ENCODE data around the gene HOXA5.

Gene HOXA5

DNA sequence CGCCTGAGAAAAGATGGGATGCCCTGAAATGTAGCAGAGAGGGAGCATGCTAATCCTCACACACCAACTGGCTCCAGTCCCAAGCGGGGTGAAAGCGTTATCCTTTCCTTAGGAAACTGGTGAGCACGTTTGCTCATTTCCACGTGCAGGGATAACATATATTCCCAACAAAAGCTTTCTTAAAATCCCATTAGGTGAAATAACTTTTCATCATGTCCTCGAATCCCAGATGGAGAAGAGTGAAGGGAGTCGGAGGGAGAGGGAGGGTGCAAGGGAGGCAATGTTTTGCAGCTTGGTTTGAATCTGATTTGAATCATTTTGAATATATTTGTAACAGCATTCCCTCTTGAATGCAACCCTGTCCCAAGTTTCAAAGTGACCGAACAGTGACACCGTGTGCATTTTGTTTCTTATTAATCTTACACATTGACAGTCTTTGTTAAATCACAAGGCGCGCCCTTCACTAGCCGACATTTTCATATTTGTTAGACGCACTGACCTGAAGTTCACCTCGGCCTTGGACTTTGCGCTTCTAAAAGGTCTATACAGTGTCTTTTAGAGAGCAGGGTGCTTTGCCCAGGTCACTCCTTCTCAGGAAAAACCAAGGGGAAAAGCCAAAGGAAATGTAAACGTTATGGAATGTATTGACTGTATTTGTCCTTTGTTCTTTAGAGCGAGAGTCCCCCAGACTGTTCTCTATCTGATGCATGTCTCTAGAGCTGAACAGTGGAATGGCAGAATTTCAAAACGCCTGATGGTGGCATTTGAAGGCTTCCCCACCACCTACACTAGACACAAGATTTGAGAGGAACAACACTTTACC, 9.9 kb downstream of the HOXA5 start:
- DNase-seq (ENCODE audit: low read depth) = no peak

DNA sequence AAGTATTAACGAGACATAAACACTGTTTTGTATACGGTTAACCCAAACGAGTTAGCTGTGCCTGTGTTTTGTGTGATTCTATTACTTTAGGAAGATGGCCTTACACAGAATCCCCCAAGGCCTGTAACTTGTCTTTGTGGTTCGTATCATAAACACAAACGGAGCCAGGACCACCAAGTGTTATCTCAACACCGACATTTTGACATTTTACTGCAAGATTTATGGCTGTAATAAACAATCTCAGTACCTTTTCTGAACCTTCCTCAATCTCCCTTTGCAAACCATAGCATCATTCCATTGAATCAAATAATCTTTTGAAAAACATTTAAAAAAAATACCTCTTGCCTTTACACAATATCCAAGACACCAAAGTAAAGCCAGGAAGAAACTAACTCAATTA, 10.5 kb downstream of the HOXA5 start:
- DNase-seq (ENCODE audit: low read depth) = no peak

DNA sequence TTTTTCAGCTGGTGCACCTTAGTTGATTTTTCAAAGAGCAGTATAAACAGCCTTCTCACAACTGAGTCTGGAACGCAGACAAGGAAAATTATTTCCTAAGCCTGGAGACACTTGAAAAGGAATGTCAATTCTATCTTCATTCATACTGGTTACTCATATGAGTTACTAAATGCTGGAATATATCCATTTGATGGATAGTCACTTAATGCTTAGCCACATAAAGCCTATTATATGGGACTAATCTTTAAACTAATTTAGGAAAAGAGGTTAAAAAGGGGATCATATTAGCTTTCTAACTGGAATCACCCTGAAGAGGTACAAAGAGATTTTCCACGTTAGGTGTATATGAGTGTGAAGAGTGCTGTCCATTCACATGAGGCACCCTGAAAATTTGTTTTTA, 11.3 kb downstream of the HOXA5 start:
- no peak for DNase-seq (ENCODE audit: low read depth)

GRCh38 chr7:27131390-27131819, 12.1 kb downstream of the HOXA5 start:
- DNase-seq (ENCODE audit: low read depth) = no peak

GRCh38 chr7:27130540-27131389, 12.7 kb downstream of the HOXA5 start, which contains the start of gene HOXA4:
HOXA4 (minus strand) TSS chr7:27130757; CDS start chr7:27130733, 24 bp downstream.
- DNase-seq (ENCODE audit: low read depth) = peak; percentile 48

DNA sequence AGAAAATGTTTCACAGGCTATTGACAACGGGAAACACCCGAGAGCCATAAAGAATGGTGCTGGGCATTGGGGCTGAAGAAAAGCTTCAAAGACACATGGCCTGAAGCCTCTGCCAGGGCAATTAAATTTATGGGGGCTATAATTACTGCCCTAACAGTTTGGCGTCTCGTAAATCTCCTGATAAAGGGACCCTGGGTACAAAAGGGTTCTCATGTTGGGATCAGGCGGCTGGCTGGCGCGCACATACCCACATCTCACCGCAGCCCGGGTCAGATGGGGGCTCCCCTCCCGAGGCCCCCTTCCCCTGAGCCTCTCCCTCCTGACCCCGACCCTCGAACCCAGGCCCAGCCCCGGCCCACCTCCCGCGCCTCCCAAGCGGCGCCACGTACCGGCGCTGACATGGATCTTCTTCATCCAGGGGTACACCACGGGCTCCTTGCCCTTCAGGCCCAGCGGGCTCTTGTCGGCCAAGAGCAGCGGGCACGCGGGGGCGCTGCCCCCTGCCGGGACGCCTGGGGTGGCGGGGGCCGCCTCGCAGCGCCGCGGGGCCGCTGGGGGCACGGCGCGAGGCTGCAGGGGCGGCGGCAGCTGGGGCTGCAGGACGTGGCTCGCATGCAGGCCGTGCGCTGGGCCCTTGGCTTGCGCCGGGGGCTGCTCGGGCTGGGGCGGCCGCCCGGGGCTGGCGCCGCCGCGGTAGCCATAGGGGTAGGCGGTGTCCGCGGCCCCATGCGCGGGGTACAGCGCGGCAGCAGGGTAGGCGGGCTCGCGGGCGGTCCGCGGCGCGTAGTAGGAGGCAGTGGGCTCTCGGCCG, 13.5 kb downstream of the HOXA5 start:
- no peak for DNase-seq (ENCODE audit: low read depth)

DNA sequence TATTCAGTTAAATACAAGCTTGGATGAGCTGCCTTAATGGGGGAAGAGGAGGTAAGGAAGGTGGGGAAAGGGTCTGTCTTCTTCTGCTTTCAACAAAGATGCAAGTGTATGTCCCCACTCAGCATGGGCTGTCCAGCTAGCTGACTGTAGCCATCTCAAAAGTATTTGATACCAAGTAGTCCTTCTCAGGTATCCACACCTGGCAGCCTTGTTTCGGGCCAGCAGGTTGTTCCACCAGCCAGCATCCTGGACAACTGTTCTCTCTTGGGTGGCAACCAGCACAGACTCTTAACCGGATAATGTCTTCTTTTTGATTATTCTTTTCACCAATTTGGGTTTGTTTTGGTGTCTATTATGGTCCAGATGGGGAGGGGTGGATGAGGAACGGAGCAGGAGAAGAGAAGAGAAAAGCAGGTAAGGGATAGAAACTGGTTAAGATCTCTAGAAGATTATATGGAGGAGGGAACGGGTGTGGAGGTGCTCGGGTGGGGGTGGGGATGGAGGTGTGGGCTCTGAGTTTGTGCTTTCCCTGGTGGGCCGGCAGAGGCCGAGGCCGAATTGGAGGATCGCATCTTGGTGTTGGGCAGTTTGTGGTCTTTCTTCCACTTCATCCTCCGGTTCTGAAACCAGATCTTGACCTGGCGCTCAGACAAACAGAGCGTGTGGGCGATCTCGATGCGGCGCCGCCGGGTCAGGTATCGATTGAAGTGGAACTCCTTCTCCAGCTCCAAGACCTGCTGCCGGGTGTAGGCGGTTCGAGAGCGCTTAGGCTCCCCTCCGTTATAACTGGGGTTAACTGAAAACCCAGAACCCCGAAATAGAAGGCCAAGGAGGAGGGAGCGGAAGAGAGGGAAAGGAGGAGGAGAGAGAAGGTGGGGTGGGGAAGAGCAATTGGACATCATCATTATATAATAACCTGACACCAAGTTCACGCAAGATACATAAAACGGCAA, 14.4 kb downstream of the HOXA5 start:
- DNase-seq (ENCODE audit: low read depth) = no peak

- DNase-seq (ENCODE audit: low read depth) = no peak
These were observed 15.4 kb downstream of the HOXA5 start for GRCh38 chr7:27128034-27128433.

GRCh38 chr7:27126596-27127327, 16.7 kb downstream of the HOXA5 start:
- no peak for DNase-seq (ENCODE audit: low read depth)

GRCh38 chr7:27125986-27126394, 17.5 kb downstream of the HOXA5 start:
- DNase-seq (ENCODE audit: low read depth) = no peak

GRCh38 chr7:27124902-27125689, 18.4 kb downstream of the HOXA5 start:
- DNase-seq (ENCODE audit: low read depth) = no peak

- DNase-seq (ENCODE audit: low read depth) = no peak
These were observed 19.2 kb downstream of the HOXA5 start for GRCh38 chr7:27124096-27124901.

DNA sequence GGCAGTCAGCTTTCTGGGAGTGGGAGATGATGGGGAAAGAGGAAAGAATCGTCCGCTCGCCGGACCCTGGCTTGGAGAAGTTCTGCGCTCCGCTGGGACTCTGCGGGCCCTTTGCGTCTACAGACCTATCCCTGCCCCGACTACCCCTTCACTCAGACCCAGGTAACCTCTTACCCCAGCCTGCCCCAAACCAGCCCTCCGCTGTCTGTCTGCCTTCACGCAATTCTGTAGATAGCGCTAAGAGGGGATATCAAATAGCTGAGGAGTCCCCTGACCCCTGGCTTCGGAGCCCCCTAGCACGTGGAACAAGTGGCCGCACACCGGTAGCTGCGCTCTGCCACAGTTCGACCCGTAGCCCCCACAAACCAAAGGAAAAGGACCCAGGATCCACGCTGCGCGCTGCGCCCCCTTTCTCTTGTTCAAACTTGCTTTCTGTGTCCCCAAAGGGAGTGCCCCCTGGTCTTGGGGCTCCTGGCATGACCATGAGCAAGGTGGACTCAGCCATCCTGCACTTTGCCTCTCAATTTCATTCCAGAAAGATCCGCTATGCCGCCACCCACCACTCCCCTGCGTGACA, 19.9 kb downstream of the HOXA5 start:
- DNase-seq (ENCODE audit: low read depth) = no peak

DNA sequence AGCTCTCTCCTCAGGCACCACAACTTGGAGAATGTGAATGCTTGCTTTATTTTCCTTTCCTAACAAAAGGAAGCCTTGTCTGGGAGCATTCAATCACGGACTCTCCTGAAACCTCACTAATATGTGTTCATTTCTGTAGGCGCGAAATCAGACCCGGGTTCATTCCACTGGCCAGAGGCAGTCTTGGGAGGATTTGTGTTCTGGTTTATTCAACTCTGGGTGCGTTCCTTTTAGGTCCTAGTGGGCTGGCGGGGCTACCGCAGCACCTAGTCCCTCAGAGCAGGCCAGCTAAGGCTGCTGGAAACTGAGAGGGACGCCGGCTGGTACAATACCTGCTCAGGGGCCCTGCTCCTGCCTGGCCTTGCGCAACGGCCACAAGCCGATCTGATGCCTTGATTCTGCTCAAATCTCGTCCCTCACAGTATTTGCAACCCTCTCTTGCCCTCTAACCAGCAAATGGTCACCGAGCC, 20.4 kb downstream of the HOXA5 start:
- DNase-seq (ENCODE audit: low read depth) = no peak

DNA sequence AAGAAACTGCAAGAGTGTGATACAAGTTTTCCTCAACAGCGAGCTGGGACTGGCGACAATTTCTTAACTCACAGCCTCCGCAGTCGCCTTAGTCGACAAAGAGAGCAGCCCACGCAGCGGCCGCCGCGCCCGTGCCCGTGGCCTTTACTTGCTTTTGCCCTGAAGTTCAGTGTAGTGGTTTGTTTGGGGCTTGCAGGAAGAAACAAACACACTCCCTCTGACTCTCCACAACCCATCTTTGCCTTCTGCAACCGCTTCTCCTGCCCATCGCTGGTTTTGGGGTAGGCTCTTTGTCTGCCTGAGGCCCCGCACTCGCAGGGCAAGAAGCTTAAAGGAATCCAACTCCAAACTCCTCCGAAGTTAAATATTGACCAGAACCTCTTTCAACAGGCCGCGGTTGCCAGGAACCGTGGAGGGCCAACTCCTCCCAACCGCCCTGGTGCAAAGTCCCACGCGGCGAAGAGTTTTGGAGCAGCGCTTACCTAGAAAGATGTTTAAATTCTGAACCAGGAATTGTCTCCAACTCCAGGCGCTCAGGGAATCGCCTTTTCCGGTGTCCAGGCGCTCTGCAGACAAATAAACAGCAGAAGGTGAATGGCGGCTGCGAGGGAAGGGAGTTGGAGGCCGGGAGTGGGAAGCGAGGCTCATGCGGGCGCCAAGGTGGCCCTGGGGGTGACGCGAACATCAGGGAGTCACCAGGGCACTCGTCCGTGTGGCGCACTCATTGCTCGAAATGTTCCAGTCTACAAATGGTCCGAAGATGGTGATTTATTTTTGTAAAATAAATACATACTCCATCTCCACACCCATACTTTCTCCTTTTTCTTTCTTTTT, 21.2 kb downstream of the HOXA5 start:
- no peak for DNase-seq (ENCODE audit: low read depth)

DNA sequence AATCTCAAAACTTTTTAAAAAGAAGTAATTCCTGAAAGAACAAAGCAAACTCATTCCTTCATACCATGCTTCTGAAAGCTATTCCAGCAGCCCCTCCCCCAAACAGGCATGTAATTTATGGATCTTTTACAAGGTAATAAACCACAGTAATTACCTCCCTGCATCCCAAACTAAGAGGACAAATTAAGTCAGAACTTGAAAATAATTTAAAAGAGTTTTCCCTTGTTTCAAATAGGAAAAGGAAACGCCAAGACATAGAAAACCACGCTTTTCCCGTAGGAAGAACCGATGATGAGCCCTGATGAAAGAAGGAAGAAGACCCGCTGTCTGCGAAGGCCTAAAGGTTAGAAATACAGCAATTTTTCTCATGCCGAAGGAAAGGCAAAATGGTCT, 21.8 kb downstream of the HOXA5 start:
- DNase-seq (ENCODE audit: low read depth) = no peak

GRCh38 chr7:27119412-27119911, 24.0 kb downstream of the HOXA5 start:
- no peak for DNase-seq (ENCODE audit: low read depth)
